Measurements from ENCODE around the gene TNFAIP2.

TNFAIP2 gene

GRCh38 chr14:103122947-103123633 is at the start of gene TNFAIP2:
Gene TNFAIP2, plus strand, starts transcription at chr14:103123461. Its CDS starts 2,997 bp downstream, at chr14:103126458.
- DNase-seq (ENCODE audit: low read depth): no peak

- no peak for DNase-seq (ENCODE audit: low read depth)
Measured at GRCh38 chr14:103073876-103074728, 49.2 kb upstream of the TNFAIP2 start.

- DNase-seq (ENCODE audit: low read depth): no peak
Measured at GRCh38 chr14:103074729-103075367, 48.4 kb upstream of the TNFAIP2 start.

- DNase-seq (ENCODE audit: low read depth): peak; percentile 33
Measured at GRCh38 chr14:103078420-103078749, 44.9 kb upstream of the TNFAIP2 start.

GRCh38 chr14:103078860-103079587 is 44.2 kb upstream of the TNFAIP2 start:
- no peak for DNase-seq (ENCODE audit: low read depth)

GRCh38 chr14:103081951-103082350 is 41.3 kb upstream of the TNFAIP2 start:
- DNase-seq (ENCODE audit: low read depth): no peak

GRCh38 chr14:103084021-103084919 is 39.0 kb upstream of the TNFAIP2 start, which contains the start of gene LBHD2:
Gene LBHD2, plus strand, starts transcription at chr14:103084210. Its CDS starts 1,803 bp downstream, at chr14:103086013.
- no peak for DNase-seq (ENCODE audit: low read depth)

GRCh38 chr14:103085106-103086091 is 37.9 kb upstream of the TNFAIP2 start:
- no peak for DNase-seq (ENCODE audit: low read depth)

- DNase-seq (ENCODE audit: low read depth): no peak
Measured at GRCh38 chr14:103086771-103087342, 36.4 kb upstream of the TNFAIP2 start.

- DNase-seq (ENCODE audit: low read depth): no peak
Measured at GRCh38 chr14:103087343-103087835, 35.9 kb upstream of the TNFAIP2 start.

- no peak for DNase-seq (ENCODE audit: low read depth)
Measured at GRCh38 chr14:103088921-103089320, 34.3 kb upstream of the TNFAIP2 start.

GRCh38 chr14:103089386-103090335 is 33.6 kb upstream of the TNFAIP2 start:
- DNase-seq (ENCODE audit: low read depth): no peak

- DNase-seq (ENCODE audit: low read depth): no peak
Measured at GRCh38 chr14:103090481-103091020, 32.7 kb upstream of the TNFAIP2 start.

- DNase-seq (ENCODE audit: low read depth): no peak
Measured at GRCh38 chr14:103091041-103091882, 32.0 kb upstream of the TNFAIP2 start.

GRCh38 chr14:103091883-103092222 is 31.4 kb upstream of the TNFAIP2 start:
- DNase-seq (ENCODE audit: low read depth): no peak

GRCh38 chr14:103093856-103094405 is 29.3 kb upstream of the TNFAIP2 start:
- no peak for DNase-seq (ENCODE audit: low read depth)
